AG09319 (cell line): ENCODE data around the gene TRAPPC10.

Source experiments
- DNase-seq: peaks from one replicate; pipeline ENCODE4 v3.0.0-alpha.2; 2010; ENCODE audit warnings: low read depth; ENCODE audit errors: extremely low read depth
- TF ChIP-seq, protein P1 (sequence below): IDR thresholded peaks from 2 replicates; pipeline ENCODE4 v1.5.1; 2011; ENCODE audit warnings: low read depth, mild to moderate bottlenecking, inconsistent platforms, low read length, moderate library complexity

Gene TRAPPC10

DNA sequence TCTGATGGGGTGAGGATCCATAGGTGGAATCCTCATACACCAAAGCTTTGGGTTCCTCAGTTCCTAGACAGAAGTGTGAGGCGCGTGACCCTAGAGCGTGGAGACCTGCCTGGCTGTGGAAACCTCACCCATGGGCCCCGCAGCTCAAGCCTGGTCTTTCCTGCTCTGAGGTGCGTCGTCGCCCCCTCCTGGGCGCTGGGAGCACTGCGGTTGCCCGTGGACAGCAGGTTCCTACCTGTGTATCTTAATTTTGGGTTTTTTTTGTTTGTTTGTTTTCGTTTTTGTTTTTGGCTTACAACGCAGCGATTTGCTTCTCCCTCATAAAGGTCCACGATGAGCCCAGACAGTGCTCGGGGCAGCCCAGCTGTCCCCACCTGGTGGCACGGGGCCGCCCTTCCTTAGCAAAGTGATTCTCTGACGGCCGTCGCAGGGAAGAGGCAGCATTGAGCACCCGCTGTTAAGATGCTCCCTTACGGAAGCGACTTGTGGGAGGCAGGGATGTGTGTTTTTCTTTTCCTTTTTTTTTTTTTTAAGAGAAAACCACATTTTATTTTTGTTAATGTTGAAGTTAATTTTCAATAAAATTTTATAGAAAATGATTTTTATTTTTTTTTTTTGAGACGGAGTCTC is 36.5 kb upstream of the TRAPPC10 start:
- DNase-seq, result peak; percentile 16

DNA sequence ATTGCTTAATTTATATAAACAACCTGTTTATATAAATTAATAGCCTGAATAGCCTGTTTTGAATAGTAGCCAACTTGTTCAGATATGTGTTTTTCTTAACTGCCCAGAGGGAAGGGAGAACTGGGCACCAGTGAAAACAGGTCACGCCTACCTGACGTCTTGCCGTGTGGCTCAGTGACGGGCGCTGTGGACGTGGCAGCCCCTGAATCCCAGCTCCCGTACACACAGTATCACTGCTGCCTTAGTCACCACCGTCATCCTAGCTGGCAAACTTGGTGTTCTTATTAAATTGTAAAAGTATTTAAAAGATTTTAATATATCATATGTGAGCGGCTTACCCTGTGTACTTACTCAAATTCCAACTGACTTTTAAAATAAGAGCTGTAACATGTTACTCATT is 35.4 kb upstream of the TRAPPC10 start:
- no peak for DNase-seq
- TF ChIP-seq, protein P1, sequence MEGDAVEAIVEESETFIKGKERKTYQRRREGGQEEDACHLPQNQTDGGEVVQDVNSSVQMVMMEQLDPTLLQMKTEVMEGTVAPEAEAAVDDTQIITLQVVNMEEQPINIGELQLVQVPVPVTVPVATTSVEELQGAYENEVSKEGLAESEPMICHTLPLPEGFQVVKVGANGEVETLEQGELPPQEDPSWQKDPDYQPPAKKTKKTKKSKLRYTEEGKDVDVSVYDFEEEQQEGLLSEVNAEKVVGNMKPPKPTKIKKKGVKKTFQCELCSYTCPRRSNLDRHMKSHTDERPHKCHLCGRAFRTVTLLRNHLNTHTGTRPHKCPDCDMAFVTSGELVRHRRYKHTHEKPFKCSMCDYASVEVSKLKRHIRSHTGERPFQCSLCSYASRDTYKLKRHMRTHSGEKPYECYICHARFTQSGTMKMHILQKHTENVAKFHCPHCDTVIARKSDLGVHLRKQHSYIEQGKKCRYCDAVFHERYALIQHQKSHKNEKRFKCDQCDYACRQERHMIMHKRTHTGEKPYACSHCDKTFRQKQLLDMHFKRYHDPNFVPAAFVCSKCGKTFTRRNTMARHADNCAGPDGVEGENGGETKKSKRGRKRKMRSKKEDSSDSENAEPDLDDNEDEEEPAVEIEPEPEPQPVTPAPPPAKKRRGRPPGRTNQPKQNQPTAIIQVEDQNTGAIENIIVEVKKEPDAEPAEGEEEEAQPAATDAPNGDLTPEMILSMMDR, result no peak

More for the DNA sequence above, 36.5 kb upstream of the TRAPPC10 start:
- TF ChIP-seq, protein P1, result peak; percentile 96

DNA sequence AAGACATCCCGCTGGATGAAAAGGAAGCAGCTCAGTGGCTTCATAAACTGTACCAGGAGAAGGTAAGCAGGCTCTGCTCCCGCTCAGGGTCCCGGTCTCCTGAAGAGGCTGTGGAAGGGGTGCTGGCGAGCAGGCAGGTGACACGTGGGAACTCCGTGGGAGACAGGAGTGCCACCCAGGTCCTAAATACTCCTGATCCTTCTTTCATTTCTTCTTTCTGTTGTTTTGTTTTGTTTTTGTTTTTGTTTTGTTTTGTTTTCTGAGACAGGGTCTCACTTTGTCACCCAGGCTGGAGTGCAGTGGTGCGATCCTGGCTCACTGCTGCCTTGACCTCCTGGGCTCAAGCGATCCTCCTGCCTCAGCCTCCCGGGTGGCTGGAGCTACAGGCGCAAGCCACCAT is 34.0 kb upstream of the TRAPPC10 start:
- DNase-seq, result no peak
- TF ChIP-seq, protein P1, result no peak

DNA sequence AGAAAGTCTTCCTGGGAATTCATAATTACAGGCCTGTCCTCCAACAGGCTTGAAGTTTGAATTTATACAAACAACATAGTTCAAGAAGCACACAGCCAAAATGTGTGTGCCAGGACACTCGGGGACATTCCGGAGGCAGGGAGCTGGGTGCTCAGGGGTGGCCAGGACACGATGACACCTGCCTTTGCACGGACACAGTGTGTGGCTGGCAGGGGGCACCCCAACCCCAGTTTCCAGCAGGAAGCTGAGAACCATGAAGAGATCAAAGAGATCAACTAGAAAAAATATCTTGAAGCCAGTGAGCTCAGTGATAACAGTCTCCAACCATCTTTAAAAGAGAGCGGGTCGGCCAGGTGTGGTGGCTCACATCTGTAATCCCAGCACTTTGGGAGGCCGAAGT is 32.5 kb upstream of the TRAPPC10 start:
- DNase-seq, result no peak
- TF ChIP-seq, protein P1, result no peak

DNA sequence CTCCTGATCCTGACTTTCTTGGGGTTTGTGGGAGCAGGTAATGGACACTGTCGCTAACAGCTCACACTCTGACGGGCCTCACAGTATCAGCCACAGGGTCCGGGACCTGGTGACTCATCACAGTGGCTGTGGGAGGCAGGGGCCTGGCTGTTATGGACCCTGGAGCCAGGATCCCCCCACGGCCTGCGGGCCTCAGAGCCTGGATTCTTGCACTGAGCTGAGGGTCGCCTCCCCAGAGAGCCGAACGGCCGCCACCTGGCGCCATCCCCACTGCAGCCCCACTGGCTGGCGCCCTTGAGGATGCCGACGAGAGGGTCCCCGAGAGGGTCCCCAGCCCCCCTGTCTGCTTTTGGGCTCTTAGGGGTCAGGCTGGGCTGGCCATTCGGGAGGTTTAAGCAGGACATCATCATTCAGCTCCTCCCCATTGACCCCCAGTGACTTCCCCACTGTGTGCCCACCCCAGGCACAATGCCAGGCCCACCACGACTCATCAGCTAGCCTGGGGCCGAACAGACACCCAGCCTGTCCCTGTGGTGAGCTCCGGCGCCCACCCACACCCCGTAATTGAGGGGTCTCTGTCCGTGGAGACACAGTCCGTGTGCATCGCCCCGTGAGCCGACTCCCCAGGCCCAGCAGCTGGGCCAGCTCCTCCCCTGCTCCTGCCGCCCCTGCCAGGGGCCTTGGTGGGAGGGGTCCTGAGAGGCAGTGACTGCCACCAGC is 30.8 kb upstream of the TRAPPC10 start:
- DNase-seq, result no peak
- TF ChIP-seq, protein P1, result no peak

DNA sequence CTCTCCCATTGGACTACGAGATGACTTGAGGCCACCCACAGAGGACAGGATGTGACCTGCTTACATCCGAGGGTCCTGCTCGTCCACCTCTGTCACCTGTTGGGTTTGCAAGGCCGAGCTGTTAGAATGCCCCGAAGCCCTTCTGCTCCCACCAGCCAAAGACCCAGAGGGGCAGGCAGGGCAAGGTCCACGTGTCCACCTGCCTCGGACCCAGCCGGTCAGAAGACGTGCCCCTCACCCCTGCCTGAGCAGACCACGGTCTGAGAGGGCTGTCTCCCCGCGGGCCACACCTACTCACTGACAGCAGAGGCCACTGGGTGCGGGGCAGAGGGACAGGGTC is 30.3 kb upstream of the TRAPPC10 start:
- TF ChIP-seq, protein P1, result no peak
- no peak for DNase-seq

DNA sequence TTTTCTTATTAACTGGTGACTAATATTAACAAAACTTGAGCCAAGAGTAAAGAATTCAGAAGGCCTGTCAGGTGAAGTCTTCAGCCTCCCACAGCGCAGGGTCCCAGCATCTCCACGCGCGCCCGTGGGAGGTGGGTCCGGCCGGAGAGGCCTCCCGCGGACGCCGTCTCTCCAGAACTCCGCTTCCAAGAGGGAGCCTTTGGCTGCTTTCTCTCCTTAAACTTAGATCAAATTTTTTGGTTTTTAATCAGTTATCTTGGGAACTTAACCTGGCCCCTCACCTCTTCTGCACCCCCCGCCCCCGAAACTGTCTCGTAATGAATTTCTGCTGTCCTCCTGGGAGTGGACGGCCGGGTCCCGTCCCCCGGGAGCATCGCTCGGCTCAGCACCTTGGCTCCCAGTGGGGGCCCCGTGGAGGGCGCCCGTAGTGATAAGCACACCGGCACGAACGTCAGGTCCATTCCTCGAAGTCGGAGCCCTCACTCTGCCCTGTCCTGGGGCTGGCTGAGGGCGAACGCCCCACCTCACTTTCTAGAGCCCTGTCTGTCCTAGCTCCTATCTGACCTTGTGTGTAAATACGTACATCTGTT is 29.5 kb upstream of the TRAPPC10 start:
- TF ChIP-seq, protein P1, result no peak

More for the DNA sequence above, 29.5 kb upstream of the TRAPPC10 start:
- DNase-seq, result no peak
